HG03103 (cell line): ENCODE results near the gene COX10.
"Not testable (repeated sequence)": the region's sequence is repeated elsewhere in the genome, so short reads cannot be mapped to it uniquely, and the experiment has no call there.

Experiments used
- ATAC-seq: cut with Tn5 transposase; IDR thresholded peaks from one replicate; pipeline ENCODE4 v1.9.1; 2021; ENCODE audit warnings: low read depth; ENCODE audit not compliant: unreplicated experiment

The COX10 gene

DNA sequence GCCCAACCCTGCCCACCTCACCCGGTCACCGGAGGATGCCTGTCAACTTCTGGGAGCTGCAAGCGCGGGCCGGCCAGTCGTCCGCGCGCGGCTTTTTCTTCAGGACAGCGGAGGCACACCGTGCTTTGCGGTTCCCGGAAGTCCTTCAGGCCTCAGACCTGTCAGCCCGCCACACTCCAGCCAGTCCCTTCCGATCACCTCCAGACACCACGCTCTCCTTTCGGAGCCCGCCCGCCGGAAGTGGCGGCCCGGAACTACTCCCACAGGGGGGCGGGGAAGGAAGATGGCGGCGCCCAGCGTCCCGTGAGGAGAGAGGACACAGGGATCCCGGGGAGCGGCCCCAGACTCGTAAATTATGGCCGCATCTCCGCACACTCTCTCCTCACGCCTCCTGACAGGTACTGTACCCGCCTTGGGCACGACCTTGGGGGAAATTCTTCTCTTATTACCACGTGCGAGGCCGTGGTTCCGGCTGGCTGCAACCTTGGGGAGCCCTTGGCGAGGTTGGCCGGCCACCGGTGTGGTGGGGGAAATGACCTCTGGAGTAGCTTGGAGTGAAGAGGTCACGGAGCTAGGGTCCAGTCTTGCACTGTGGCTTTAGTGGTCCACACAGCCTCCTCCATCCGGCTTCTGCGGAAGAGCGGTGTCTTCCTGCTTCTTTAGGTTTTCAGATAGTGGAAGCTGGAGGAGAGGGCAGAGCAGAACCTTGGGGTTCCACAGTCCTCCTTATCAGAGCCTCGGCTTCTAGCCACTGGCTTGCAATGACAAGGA, at the start of gene COX10:
Gene COX10 (plus strand): TSS at position 254 of the 771 bp plus-strand sequence. CDS start 102 bp downstream, at position 356.
- peak; percentile 99 for ATAC-seq

DNA sequence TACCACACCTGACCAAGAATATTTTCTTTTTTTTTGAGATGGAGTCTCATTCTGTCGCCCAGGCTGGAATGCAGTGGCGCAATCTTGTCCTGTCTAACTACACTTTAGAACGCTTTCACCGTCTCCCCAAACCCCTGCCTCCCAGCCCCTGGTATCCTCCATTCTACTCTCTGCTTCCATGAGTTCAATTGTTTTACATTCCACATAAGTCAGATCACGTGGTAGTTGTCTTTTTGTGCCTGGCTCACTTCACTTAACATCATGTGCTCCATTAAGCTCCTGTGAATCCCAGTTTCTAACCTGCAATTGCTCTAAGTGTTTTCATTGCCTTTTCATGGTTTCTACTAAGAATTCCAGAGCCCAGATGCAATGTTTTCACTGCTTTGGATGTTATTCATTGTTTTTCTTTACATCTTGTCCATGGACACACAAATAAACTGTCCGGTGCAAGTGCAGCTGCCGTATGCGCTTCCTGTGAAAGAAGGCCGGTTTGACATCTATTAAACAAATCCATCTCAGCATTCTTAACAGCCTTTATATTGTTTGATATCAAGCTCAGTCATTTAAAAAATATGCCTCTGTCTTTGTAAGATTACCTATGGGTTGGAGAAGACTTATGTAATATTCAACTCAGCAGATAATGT, 47.5 kb upstream of the COX10 start:
- ATAC-seq = not testable (repeated sequence)

DNA sequence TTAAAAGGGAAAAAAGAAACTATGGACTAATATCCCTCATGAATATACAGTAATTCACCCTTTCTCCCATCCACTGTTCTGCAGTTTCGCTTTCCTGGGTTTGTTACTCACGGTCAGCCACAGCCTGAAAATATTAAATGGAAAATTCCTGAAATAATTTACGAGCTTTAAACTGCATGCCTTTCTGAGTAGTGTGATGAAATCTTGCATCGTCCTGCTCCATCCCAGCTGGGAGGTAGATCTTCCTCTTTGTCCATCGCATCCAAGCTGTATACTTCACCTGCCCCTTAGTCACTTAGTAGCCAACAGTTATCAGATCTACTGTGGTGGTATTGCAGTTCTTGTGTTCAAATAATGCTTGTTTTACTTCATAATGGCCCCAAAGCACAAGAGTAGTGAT, 39.5 kb upstream of the COX10 start:
- not testable (repeated sequence) for ATAC-seq

DNA sequence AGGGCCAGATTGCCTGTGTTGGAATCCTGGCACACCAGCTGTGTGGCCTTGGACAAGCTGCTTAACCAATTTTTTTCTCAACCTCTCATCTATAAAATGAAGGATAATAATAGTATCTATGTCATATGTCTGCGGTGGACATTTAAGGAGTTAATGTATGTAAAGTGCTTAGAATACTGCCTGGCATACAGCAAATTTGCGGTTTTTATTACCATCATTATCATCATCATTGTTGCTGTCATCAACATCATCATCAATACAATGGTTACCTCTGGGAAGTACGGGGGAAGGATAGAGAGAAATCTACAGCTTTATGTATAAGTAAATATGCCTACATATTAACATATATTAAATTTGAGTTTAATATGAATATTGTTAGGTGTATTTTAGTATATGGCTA, 37.1 kb upstream of the COX10 start:
- no peak for ATAC-seq

DNA sequence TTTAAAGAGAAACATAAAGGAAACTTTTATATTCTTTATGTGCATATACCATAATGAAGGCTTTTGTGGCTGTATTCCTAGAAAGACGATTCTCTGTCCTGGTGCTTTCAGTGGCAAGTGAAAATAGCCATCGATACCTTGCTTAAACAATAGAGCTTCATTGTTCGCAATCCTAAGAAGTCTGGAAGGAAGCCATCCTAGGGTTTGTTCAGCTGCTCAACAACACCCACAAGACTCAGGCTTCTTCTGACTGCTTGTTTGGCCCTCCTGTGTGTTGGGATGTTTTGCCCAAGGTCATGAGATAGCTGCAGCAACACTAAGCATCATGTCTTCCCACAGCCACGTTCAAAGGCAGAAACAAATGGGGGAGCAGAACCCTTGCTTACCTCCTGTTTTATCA, 36.1 kb upstream of the COX10 start:
- ATAC-seq = no peak

DNA sequence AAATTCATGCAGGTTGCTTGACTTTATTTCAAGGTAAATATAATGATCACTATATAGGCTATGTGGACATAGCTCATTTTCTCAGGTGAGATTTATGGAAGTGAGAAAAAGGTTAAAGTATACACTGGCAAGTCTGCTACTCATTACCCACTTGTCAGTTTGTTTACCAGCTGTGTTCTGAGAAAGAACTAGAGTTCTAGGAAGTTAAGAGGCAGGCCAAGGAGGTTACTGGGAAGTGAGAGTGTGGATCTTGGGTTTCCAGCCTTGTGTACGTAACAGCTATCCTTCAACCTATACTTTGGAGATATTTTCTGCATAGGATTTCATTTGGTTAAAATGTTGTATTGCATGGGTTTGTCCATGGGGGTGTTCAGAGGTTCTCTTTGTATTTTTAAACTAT, 31.9 kb upstream of the COX10 start:
- ATAC-seq = no peak

DNA sequence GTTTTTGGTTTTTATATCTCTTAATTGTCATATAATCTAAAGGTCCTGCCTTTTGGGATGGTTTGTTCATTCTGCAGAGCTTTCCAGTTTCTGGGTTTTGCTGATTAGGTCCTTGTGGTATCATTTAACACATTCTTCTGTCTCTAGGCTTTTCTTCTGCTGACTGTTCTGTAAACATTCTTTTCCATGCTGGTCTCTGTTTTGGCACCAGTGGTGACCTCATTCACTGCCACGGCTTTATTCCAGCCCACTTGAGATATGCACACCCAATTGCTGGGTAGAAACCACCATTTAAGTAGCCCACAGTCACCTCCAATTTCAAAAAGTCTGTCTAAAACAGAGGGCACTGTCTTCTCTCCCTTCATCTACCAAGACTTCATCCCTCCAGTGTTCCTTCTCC, 31.1 kb upstream of the COX10 start:
- no peak for ATAC-seq

DNA sequence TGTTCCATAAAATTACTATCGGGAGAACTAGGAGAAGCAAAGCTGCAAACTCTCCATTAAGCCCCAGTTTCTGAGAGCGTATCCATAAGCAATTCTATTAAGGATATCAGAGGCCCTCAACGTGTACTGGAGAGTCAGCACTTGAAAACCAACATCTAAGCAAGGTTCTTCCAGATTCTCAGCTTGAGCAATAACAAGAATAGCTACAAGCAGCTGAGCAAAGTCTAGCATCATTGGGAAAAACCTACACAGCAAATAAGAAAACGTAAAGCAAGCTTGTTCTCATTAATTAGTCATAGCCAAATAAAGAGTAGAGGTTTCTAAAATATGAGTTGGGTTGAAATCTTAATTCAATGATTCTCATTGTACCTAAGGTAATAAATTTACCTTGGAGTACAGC, 26.9 kb upstream of the COX10 start:
- ATAC-seq = no peak

DNA sequence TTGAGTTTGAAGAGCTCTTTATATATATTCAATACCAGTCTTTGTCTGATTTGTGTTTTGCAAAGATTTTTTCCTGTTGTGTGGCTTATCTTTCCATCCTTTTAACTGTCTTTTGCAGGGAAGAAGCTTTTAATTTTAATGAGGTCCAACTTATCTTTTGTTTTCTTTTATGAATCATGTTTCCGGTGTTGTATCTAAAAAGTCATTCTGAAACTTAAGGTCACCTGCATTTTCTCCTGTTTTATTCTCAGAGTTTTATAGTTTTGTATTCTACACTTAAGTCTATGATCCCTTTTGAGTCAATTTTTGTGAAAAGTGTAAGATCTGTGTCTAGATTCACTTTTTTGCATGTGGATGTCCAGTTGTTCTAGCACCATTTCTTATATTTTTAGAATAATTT, 24.6 kb upstream of the COX10 start:
- ATAC-seq = no peak

DNA sequence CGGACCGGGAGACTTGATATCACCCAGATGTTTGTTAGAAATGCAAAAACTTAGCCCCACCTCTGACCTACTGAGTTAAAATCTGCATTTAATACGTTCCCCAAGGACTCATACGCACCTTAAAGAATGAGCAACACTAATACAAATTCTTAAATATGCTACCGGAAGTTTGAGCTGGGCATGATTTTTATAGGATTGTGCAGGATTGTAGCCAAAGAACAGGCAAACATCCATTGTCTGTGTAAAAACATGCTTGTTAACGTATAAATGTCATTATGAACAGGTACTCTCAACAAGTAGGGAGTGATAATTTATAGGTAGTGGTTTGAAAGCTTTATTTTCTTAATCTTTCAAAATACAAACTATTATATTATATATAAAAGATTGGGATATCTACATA, 22.3 kb upstream of the COX10 start:
- no peak for ATAC-seq

DNA sequence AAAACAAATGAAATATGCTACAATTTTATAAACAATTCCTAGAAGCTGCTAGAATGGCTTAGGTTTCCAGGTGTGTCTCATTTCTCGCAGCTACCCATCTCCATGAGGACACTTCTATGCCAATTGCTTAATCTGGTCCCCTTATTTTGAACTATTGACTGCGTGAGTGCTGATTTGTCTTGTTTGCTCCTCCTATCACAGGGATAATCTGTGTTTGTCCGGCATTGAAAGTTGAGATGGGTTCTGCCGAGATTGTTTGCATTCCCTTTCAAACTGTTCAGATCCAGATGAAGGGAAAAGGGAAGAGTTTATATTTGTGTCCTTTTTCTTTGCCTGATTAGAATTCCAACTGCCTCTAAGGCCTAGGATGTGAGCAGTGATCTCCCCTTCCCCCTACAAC, 21.7 kb upstream of the COX10 start:
- no peak for ATAC-seq

DNA sequence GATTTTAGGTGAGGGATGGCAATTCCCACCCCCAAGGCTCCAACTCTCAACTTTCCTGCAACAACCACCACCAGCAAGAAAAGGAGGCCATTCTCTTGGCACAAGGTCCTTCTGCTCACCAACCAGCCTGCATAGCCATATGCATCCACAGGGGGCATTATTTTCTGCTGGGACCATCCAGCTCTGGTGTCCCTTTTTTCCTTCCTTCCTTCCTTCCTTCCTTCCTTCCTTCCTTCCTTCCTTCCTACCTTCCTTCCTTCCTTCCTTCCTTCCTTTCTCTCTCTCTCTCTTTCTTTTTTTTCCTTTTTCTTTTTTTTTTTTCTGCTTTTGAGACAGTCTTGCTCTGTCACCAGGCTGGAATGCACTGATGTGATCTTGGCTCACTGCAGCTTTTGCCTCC, 21.1 kb upstream of the COX10 start:
- no peak for ATAC-seq

DNA sequence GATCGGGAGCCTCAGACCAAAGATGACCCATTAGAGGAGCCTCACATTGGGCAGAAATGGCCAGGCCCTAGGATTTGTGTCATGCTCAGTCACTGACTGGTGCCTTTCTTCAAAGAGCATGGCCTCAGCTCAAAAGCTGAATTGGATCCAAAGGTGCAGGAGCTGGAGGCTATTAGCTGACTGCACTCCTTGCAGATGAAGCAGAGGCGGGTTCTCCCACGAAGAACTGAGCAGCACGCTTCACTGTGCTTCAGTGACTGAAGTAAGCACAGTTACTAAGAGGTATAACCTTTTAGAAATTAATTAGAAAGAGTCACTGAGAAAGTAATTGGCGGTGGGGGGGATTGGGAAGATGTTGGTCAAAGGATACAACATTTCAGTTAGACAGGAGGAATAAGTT, 18.7 kb upstream of the COX10 start:
- ATAC-seq = no peak

DNA sequence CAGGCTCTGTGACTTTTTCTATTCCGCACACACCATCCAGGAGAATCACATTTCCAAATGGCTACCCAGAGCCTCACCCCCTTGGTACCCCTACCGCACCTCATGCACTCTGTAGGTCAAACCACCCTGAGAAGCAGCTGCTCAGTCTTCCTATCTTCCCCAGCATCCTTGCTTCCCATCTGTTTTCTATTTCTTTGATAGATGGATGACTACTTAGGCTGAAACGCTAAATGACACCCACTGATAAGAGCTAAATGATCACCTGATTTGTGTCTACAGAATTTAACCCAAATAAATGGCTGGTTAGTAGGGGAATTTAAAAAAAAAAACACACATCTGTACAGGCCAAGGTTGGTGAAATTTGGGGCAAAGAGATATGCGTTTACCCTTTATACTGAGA, 17.6 kb upstream of the COX10 start:
- ATAC-seq = no peak

DNA sequence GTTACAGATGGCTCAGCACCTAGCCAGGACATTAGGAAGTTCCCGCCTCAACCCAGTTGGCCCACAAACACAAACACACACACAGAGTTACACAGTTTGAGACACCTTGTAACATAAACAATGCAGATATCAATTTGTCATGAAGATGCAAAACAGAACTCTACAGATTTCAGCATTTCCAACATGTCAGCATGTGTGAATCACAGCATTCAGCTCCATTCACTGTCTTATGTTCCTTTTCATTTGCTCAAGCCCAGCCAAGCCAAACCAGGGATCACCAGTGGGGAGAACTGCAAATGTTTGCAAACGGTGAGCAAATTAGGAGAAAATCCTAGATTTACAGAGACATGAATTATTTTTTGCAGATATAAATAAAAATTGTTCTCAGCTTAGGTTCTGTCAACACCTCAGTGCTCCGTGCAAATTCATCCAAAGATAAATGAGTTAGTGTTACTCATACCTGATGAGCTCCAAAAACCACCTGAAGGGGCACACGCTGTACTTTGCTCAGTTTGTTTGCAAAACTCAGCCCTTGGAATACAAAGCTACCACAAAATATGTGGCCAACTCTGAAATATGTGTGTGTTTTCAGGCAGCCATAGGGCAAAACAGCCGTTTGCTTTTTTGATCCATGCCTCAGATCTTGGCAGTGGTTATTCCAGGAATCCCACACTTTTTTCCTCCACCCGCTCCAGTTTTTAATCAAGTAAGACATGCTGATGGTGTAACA, 16.3 kb upstream of the COX10 start:
- ATAC-seq = no peak

DNA sequence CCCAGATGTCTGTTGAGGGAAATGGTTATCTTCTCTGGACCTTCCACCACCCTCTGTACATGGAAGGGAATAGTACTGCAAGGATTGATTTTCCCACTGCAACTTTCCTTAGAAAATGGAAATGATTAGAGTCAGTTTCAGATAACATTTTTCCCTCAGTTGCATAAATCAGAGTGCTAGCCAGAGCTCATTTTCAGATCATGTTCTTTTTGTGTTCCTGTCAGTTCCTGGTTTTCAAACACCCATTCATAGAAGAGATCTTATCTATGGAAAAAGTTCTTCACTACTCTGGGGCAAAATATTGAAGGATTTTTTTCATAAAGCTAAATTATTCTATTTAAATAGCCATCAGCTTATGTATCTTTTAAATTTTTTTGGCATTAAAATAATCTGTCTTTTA, 11.7 kb upstream of the COX10 start:
- ATAC-seq = no peak

DNA sequence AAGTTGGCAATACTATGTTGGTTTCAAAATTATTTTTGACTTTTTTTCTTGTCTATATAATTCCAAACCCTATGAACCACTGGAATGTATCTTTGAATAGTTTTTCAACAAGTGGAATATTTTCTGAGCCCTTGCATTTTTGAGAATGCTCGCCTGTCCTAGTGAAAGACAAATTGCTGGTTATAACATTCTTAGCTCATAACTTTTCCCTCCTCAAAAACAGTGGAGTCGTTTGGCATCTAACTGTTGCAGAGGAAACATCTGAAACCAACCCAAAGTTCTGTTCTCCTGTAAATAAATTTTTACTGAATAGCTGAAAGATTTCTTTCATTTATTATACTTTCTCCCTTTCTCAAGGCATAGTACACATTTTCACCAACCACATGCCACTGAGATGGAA, 11.3 kb upstream of the COX10 start:
- ATAC-seq = no peak

DNA sequence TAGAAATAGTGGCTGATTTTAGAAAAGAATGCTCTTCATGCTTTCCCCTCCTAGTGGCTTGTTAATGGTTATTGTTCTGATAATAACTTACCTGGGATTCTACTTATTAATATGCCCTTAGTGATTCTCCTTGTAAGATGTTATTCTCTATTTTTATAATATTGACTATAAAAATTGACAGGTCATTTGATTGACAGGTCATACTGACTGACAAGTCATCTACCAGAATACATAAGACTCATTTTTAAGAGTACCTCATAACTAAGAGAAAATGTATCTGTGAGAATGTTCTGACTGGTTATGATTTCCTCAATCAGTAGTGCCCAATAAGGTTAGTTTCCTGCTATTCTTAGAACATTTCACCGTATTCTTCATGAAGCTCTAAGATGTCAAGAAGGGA, 8.6 kb upstream of the COX10 start:
- ATAC-seq = no peak

DNA sequence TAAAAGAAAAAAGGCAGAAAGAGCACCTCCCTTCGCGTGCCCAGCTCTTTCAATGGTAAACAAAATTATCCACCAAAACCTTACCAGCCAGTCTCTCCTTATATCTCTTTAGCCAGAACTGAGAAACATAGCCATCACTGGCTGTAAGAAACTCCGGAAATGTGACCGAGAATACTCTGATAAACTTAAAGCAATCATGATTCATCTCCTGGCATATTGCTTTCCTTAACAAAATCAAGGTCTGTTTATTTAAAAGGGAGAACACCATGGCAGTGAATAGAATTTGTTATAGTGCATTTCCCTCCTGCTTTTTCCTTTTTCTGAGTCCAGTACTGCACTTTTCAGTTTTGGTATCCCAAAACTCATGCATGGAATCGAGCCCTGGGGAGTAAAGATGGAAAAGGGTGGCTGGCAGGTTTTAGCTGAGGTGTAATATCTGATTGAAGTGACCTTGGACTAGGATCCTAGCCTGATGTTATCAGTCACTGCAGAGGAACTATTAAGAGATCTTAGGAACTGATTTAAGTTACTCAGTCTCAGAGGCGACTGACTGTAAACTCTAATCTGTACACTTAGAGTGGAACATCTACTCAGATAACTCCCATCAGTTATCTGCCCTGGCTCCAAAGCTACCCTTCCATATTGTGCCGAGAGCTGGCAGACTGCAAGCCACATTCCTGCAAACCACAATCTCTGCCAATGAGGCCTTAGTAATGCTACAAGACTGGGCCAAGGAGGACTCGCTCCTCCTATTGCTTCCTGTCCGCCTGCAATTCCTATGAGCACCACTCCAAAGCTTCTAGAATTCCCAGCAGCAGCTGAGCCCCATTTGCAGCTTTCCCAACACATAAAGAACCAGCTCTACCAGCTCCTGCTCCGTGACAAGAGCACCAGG, 7.4 kb upstream of the COX10 start:
- no peak for ATAC-seq

DNA sequence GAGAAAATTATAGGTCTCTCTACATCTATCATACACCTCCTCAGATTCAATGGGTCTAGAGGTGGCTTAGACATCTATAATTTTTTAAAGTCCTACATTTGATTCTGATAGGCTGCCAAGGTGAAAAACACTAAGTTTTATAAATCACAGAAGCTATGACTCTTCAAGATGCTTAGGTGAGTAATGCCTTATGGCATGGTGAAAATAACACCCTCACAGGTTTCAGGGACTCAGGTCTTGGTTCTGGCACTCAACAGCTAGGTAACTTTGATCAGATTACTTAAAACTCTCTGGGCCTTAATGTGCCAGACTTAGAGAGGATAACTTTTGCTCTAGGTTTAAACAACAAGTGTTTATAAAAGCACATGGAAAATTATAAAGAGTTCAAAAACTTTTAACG, 2.0 kb upstream of the COX10 start:
- no peak for ATAC-seq
